Fibroblast of skin of scalp (primary cell): ENCODE measurements around the gene DGKK. TPM values are rescaled to one million over a fixed set of nuclear protein-coding genes. Genes with fewer than 3 reads are reported as not detected.

Experiments used
- DNase-seq: peaks from one replicate; pipeline ENCODE4 v3.0.0-alpha.2; 2013
- polyA plus RNA-seq, 2 experiments: library from polyadenylated mRNA; unstranded; fragments of 120-200 nt; gene quantifications; one replicate each; pipeline ENCODE4 v1.2.1, GENCODE V29; 2013; ENCODE audit not compliant: insufficient read length in 2 of 2

The DGKK gene
- not detected for polyA plus RNA-seq (2013, experiment 1 of 2; ENCODE audit: insufficient read length)
- polyA plus RNA-seq (2013, experiment 2 of 2; ENCODE audit: insufficient read length), result not detected

- no peak for DNase-seq
Observed at GRCh38 chrX:50470103-50471031, at the start of gene DGKK. DGKK (minus strand) TSS chrX:50470825; CDS start chrX:50470678, 147 bp downstream.

GRCh38 chrX:50514811-50515210, 44.2 kb upstream of the DGKK start:
- no peak for DNase-seq

- DNase-seq, result no peak
Observed at GRCh38 chrX:50497114-50497513, 26.5 kb upstream of the DGKK start.

GRCh38 chrX:50495616-50496015, 25.0 kb upstream of the DGKK start:
- DNase-seq, result no peak

GRCh38 chrX:50492720-50493119, 22.1 kb upstream of the DGKK start:
- DNase-seq, result no peak

GRCh38 chrX:50484662-50485061, 14.0 kb upstream of the DGKK start:
- DNase-seq, result no peak

GRCh38 chrX:50483283-50483682, 12.7 kb upstream of the DGKK start:
- DNase-seq, result no peak

- DNase-seq, result no peak
Observed at GRCh38 chrX:50475208-50475607, 4.6 kb upstream of the DGKK start.

GRCh38 chrX:50471390-50471789, 765 bp upstream of the DGKK start:
- no peak for DNase-seq

GRCh38 chrX:50469206-50469605, 1.4 kb downstream of the DGKK start:
- DNase-seq, result no peak

- no peak for DNase-seq
Observed at GRCh38 chrX:50459615-50460014, 11.0 kb downstream of the DGKK start.

- no peak for DNase-seq
Observed at GRCh38 chrX:50458483-50458882, 12.1 kb downstream of the DGKK start.

GRCh38 chrX:50456712-50457484, 13.7 kb downstream of the DGKK start:
- no peak for DNase-seq

GRCh38 chrX:50452782-50453181, 17.8 kb downstream of the DGKK start:
- DNase-seq, result no peak

GRCh38 chrX:50450324-50450723, 20.3 kb downstream of the DGKK start:
- DNase-seq, result no peak

GRCh38 chrX:50448565-50448964, 22.1 kb downstream of the DGKK start:
- DNase-seq, result no peak

- DNase-seq, result no peak
Observed at GRCh38 chrX:50447535-50447934, 23.1 kb downstream of the DGKK start.

- no peak for DNase-seq
Observed at GRCh38 chrX:50442426-50443116, 28.1 kb downstream of the DGKK start.

- DNase-seq, result no peak
Observed at GRCh38 chrX:50436797-50437196, 33.8 kb downstream of the DGKK start.

- no peak for DNase-seq
Observed at GRCh38 chrX:50432829-50433289, 37.8 kb downstream of the DGKK start.

- no peak for DNase-seq
Observed at GRCh38 chrX:50431623-50432022, 39.0 kb downstream of the DGKK start.

GRCh38 chrX:50430917-50431575, 39.6 kb downstream of the DGKK start:
- DNase-seq, result no peak
